Urinary bladder (tissue), 4 donors: ENCODE results near the gene HELQ. TPM values are rescaled to one million over a fixed set of nuclear protein-coding genes. Genes with fewer than 3 reads are reported as not detected.
"Not testable (repeated sequence)": the region's sequence is repeated elsewhere in the genome, so short reads cannot be mapped to it uniquely, and the experiment has no call there.

Experiments
- DNase-seq: peaks from one replicate; pipeline ENCODE4 v3.0.0-alpha.2; 2015; ENCODE audit errors: extremely low spot score
- H3K27ac ChIP-seq: one replicate; pipeline ENCODE4 v1.5.1; 2013; ENCODE audit warnings: low read depth, mild to moderate bottlenecking, moderate library complexity
- H3K36me3 ChIP-seq: one replicate; pipeline ENCODE4 v1.6.1; 2013; ENCODE audit warnings: mild to moderate bottlenecking, moderate library complexity; ENCODE audit not compliant: insufficient read depth
- H3K4me1 ChIP-seq: one replicate; pipeline ENCODE4 v1.6.1; 2013; ENCODE audit warnings: mild to moderate bottlenecking, moderate library complexity; ENCODE audit not compliant: insufficient read depth
- H3K4me3 ChIP-seq: one replicate; pipeline ENCODE4 v1.5.1; 2013; ENCODE audit warnings: low read depth, low read length
- WGBS: extraction: QIAGEN DNeasy Blood & Tissue Kit; methylation state at CpG from one replicate; pipeline ENCODE4 v1.1.7; 2013; 5-methylcytosine and 5-hydroxymethylcytosine counted together
- polyA plus RNA-seq: library from polyadenylated mRNA; stranded (reverse); fragments of 200-250 nt; gene quantifications from one replicate; pipeline ENCODE4 v1.2.3, GENCODE V29; 2013
- total RNA-seq: library from RNA; depleted of rRNA; stranded (reverse); fragments of >200 nt; gene quantifications from one replicate; pipeline ENCODE4 v1.2.3, GENCODE V29; 2014
- donor health status: healthy with polysubstance abuse.
- donor health status: healthy.

Gene HELQ
- total and polyA plus RNA-seq, 2 donors, result 12.8 to 22.5 TPM

- H3K4me3 ChIP-seq, H3K36me3 ChIP-seq, H3K27ac ChIP-seq, DNase-seq, H3K4me1 ChIP-seq: not testable (repeated sequence)
- 91% methylated on average over 10 of the region's 10 CpGs for WGBS
These were observed 57.5 kb downstream of the HELQ start for GRCh38 chr4:83398158-83398557.

- H3K27ac ChIP-seq, result no peak overlapping the region
- 84% methylated on average over 4 of the region's 4 CpGs for WGBS
- no peak for DNase-seq
- no peaks in the 10 kb centered on the region for H3K36me3 ChIP-seq
- H3K4me1 ChIP-seq, result no peaks in the 10 kb centered on the region
- no peak overlapping the region for H3K4me3 ChIP-seq
These were observed 61.7 kb downstream of the HELQ start for GRCh38 chr4:83393908-83394307.

GRCh38 chr4:83392562-83392961, 63.1 kb downstream of the HELQ start:
- 80% methylated on average over 2 of the region's 2 CpGs for WGBS
- Histone ChIP-seq H3K4me3 (no peak overlapping the region), H3K4me1 (no peaks in the 10 kb centered on the region), H3K36me3 (no peaks in the 10 kb centered on the region), H3K27ac (no peak overlapping the region)
- DNase-seq, result no peak

- WGBS, result 56% methylated on average over 6 of the region's 6 CpGs
These were observed 64.7 kb downstream of the HELQ start for GRCh38 chr4:83390944-83391343.

GRCh38 chr4:83389756-83390505, 65.7 kb downstream of the HELQ start:
- Histone ChIP-seq H3K36me3 (no peaks in the 10 kb centered on the region), H3K27ac (no peak overlapping the region), H3K4me3 (no peak overlapping the region), H3K4me1 (no peaks in the 10 kb centered on the region)
- WGBS, result 47% methylated on average over 8 of the region's 8 CpGs
- DNase-seq, result no peak

More at GRCh38 chr4:83390944-83391343, 64.7 kb downstream of the HELQ start:
- H3K27ac ChIP-seq, result no peak overlapping the region
- H3K4me1 ChIP-seq, result no peaks in the 10 kb centered on the region
- DNase-seq, result no peak
- H3K36me3 ChIP-seq, result no peaks in the 10 kb centered on the region
- H3K4me3 ChIP-seq, result no peak overlapping the region

- 73% methylated on average over 8 of the region's 8 CpGs for WGBS
- H3K27ac ChIP-seq, result no peak overlapping the region
These were observed 66.4 kb downstream of the HELQ start for GRCh38 chr4:83389037-83389720.

GRCh38 chr4:83388313-83388676, 67.3 kb downstream of the HELQ start:
- Histone ChIP-seq H3K36me3 (no peaks in the 10 kb centered on the region), H3K4me1 (no peaks in the 10 kb centered on the region), H3K4me3 (no peak overlapping the region), H3K27ac (no peak overlapping the region)
- 77% methylated on average over 4 of the region's 4 CpGs for WGBS
- no peak for DNase-seq

More at GRCh38 chr4:83389037-83389720, 66.4 kb downstream of the HELQ start:
- Histone ChIP-seq H3K4me1 (no peaks in the 10 kb centered on the region), H3K4me3 (no peak overlapping the region), H3K36me3 (no peaks in the 10 kb centered on the region)
- DNase-seq, result no peak

GRCh38 chr4:83387476-83388312, 67.9 kb downstream of the HELQ start:
- no peak for DNase-seq
- 25% methylated on average over 3 of the region's 3 CpGs for WGBS

GRCh38 chr4:83387012-83387411, 68.6 kb downstream of the HELQ start:
- WGBS, result 36% methylated on average over 3 of the region's 3 CpGs
- Histone ChIP-seq H3K27ac (no peak overlapping the region), H3K36me3 (no peaks in the 10 kb centered on the region), H3K4me1 (no peaks in the 10 kb centered on the region), H3K4me3 (no peak overlapping the region)
- no peak for DNase-seq

More at GRCh38 chr4:83387476-83388312, 67.9 kb downstream of the HELQ start:
- Histone ChIP-seq H3K27ac (no peak overlapping the region), H3K36me3 (no peaks in the 10 kb centered on the region), H3K4me1 (no peaks in the 10 kb centered on the region), H3K4me3 (no peak overlapping the region)

- no peaks in the 10 kb centered on the region for H3K36me3 ChIP-seq
- WGBS, result 73% methylated on average over 2 of the region's 2 CpGs
These were observed 72.8 kb downstream of the HELQ start for GRCh38 chr4:83382850-83383249.

GRCh38 chr4:83381173-83381572, 74.5 kb downstream of the HELQ start:
- DNase-seq, result no peak
- Histone ChIP-seq H3K36me3 (no peaks in the 10 kb centered on the region), H3K27ac (no peak overlapping the region), H3K4me3 (no peak overlapping the region), H3K4me1 (no peaks in the 10 kb centered on the region)
- 74% methylated on average over 4 of the region's 4 CpGs for WGBS

More at GRCh38 chr4:83382850-83383249, 72.8 kb downstream of the HELQ start:
- no peak overlapping the region for H3K4me3 ChIP-seq
- no peak for DNase-seq
- H3K4me1 ChIP-seq, result no peaks in the 10 kb centered on the region
- H3K27ac ChIP-seq, result no peak overlapping the region

- H3K36me3 ChIP-seq, result no peaks in the 10 kb centered on the region
- WGBS, result 87% methylated on average over 5 of the region's 5 CpGs
These were observed 77.2 kb downstream of the HELQ start for GRCh38 chr4:83378419-83378818.

GRCh38 chr4:83372931-83373330, 82.7 kb downstream of the HELQ start:
- WGBS, result 79% methylated on average over 1 of the region's 1 CpG
- no peaks in the 10 kb centered on the region for H3K36me3 ChIP-seq
- H3K4me3 ChIP-seq, result no peak overlapping the region
- H3K4me1 ChIP-seq, result no peaks in the 10 kb centered on the region
- H3K27ac ChIP-seq, result no peak overlapping the region
- DNase-seq, result no peak

More at GRCh38 chr4:83378419-83378818, 77.2 kb downstream of the HELQ start:
- H3K4me1 ChIP-seq, result no peaks in the 10 kb centered on the region
- no peak overlapping the region for H3K27ac ChIP-seq
- no peak for DNase-seq
- H3K4me3 ChIP-seq, result no peak overlapping the region
